ENCODE results near the gene TFF3. TPM values are rescaled to one million over a fixed set of nuclear protein-coding genes. Genes with fewer than 3 reads are reported as not detected.

Gene TFF3
- total RNA-seq, 2 experiments from 2014 or later = not detected

DNA sequence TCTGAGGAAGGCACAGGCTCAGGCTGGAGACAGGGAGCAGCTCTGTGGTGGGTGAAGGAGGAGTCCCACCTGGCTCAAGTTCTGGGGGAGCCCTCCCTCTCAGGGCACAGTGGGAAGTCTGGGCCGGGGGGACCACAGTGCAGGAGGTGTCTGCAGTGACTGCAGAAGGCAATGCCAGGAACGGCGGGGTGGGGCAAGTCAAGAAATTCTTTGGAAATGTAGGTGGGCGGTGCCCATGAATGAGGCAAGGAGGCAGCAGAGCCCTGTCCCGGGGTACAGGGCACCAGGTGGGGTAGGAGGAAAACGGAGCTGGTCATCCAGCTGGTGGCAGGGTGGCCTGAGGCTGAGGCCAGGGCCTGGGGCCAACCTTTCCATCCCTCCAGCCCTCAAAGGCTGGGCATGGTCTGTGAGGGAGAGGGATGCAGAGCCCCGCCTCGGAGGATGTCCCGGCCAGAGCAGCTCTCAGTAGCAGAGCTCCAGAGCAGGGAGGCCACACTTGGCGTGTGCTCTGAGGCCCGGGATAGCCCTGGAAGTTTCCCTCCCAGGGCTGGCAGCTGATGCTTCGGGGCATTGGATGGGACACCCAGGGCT, 4.7 kb downstream of the TFF3 start:
- ATAC-seq (ENCODE audit: low read depth) (no peak), DNase-seq (no peak)
- no peak overlapping the region for H3K4me3 Mint-ChIP-seq
- peaks cover 6% of the 10 kb centered on the region for H3K27me3 Mint-ChIP-seq
- POLR2A ChIA-PET = interaction anchor here (1.0 to 1.3 kb wide), 2 partner anchors 41 to 165 kb away, joined by 3 read pairs; no protein-coding TSS in a partner anchor
- H3K27ac Mint-ChIP-seq = no peak overlapping the region
- no peaks in the 10 kb centered on the region for H3K9me3 Mint-ChIP-seq
- H3K36me3 Mint-ChIP-seq = no peaks in the 10 kb centered on the region
- peaks cover 9% of the 10 kb centered on the region for H3K4me1 Mint-ChIP-seq

DNA sequence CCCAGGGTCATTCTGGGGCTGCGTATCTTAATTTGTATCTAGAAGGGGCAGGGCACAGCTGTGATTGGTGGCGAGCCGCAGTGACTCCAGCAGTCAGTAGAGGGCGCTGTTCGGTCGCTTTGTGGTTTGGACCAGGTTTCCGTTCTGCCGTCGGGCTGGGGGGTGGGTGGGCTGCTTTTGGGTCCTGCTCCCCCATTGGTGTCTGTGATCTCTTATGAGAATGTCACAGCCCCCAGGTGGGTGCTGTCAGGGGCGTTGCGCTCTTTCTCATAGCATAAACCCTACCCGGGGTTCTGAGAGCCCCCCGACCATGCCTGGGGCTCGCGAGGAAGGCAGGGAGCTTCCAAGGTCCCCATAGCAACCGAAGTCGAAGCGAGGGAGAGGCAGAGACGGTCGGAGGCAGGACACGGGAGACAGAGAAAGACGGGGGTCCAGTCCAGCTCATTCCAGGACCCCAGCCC, 5.4 kb downstream of the TFF3 start:
- Mint-ChIP-seq H3K27ac (no peak overlapping the region), H3K9me3 (no peaks in the 10 kb centered on the region), H3K4me1 (peaks cover 12% of the 10 kb centered on the region), H3K4me3 (no peak overlapping the region), H3K27me3 (peaks cover 6% of the 10 kb centered on the region), H3K36me3 (no peaks in the 10 kb centered on the region)
- DNase-seq = peak; percentile 82
- ATAC-seq (ENCODE audit: low read depth) = peak; percentile 65
- POLR2A ChIA-PET = interaction anchor here (0.7 to 1.3 kb wide), 2 partner anchors 123 to 164 kb away, joined by 3 read pairs; no protein-coding TSS in a partner anchor

DNA sequence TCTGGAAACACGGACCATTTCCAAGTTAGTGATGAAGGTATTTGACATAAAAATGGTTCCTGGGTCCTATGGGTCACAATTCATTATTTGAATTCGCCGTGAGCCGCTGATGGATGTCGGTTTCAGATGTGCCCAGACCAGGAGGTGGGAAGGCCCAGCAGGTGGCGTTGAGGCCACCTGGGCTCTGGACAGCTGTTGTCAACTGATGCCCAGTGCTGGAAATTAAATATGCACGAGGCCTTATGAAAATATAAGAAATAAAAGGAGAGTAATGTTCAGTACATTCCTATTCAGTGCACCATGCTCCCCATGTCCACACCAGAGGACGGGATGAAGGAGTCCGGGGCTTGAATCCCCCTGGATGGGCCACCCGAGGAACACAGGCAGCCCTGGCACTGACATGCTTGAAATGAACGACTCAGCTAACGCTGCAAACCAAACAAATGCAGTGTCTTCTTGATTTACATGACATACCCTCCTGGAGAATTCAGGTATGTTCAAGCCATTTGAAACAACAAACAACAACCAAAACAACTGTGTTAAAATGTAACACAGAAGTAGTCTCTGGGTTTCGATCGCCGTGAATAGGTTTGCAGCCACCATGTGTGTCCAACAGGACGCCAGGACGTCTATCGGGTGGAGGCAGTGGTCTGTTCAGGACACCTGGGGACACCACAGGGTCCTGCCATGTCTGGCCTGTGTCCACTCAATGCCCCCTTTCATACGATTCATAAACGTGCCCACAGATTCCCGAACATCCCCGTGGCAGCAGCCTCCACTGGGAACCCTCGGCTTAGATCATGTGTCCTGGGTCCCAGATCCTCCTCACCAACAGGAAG, 6.1 kb downstream of the TFF3 start:
- Mint-ChIP-seq H3K4me1 (peaks cover 12% of the 10 kb centered on the region), H3K27ac (no peak overlapping the region), H3K36me3 (no peaks in the 10 kb centered on the region), H3K9me3 (no peaks in the 10 kb centered on the region), H3K27me3 (peaks cover 6% of the 10 kb centered on the region), H3K4me3 (no peak overlapping the region)
- ATAC-seq (ENCODE audit: low read depth) = no peak
- POLR2A ChIA-PET = interaction anchor here (0.7 to 1.3 kb wide), 2 partner anchors 123 to 164 kb away, joined by 3 read pairs; no protein-coding TSS in a partner anchor
- no peak for DNase-seq

DNA sequence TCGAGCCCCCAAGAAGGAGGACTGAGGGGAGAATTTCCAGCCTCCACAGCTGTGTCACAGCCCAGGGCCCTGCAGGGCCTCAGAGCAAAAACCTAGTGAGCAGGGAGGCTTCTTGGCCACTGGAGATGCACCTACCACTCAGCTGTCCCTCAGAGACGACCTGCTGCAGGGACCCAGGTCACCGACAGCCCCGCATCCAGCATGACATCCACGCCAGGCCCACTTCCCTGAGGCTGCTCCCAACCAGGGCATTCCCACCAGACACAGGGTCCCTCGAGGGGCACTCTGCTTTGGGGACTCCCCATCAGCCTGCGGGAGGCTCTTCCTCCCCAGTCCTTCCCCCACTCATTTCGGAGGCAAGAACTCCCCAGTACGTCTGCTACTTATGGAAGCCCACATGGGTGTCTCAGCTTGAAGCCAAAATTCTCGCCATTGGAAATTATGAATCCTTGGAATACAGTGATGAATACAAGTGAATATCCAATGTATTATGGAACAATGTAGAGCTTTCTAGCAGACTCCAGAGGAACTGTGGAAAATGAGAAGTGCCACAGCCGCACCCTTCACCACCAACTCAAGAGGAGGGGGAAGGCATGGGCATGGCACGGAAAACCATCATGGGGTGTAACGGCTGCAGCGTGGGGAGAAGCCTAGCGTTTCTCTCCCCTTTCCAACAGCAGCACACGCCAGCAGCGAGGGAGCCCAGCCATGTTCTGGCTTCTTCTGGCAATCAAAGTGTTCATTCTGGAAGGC, 6.9 kb downstream of the TFF3 start:
- no peak overlapping the region for H3K27ac Mint-ChIP-seq
- POLR2A ChIA-PET = no interaction called here
- ATAC-seq (ENCODE audit: low read depth) = no peak
- H3K4me1 Mint-ChIP-seq = peaks cover 12% of the 10 kb centered on the region
- no peaks in the 10 kb centered on the region for H3K9me3 Mint-ChIP-seq
- H3K36me3 Mint-ChIP-seq = no peaks in the 10 kb centered on the region
- peaks cover 6% of the 10 kb centered on the region for H3K27me3 Mint-ChIP-seq
- no peak for DNase-seq
- H3K4me3 Mint-ChIP-seq = no peak overlapping the region

DNA sequence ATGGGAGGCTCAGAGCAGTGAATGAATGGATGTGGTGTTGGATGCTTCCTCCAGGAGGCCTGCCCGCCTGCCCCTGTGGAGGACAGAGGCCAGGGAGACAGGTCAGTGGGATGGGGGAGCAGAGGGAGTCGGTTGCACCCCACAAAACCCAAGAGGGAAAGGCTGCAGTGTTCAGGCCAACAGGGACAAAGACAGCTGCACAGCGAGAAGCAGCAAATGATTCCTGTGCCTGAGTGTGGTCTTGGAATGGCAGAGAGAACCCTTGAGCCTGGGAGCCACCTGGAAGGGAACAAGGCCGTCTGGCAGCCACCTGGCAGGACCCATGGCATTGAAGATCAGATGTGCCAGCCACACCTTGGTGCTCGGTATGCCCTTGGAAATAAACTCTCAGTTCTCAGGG, 8.1 kb downstream of the TFF3 start:
- Mint-ChIP-seq H3K4me1 (peaks cover 12% of the 10 kb centered on the region), H3K27ac (no peak overlapping the region), H3K4me3 (no peak overlapping the region), H3K36me3 (no peaks in the 10 kb centered on the region), H3K27me3 (peaks cover 6% of the 10 kb centered on the region), H3K9me3 (no peaks in the 10 kb centered on the region)
- no peak for DNase-seq
- POLR2A ChIA-PET = no interaction called here
- no peak for ATAC-seq (ENCODE audit: low read depth)

DNA sequence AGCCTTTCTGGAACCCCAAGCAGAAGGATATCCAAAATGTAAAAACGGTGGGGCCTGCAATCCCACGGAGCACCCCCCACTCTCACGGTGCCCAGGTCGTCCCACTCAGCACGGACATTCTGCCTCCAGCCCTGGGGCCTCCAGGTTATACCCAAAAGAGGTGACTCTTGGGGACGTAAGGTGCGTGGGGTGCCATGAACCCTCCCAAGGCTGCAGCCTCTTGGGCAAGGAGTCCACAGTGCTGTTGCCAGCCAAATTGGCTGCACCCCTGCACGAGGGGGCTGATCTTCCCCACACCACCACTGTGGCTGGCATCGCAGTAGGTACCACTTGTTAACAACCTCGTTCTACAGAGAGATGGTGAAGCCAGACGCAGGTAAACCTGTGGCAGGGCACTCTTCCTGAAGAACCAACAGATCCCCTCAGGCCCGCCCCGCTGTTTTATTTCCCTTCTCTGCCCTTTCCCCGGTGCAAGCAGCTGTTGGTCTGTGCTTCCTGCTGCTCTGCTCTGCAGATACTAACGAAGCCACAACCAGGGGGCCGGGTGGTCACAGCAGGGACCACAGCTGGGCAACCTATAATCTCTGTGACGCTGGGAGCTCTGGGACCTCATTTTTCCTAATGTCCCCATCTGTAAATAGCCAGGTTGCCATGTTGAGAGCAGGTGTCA, 8.7 kb downstream of the TFF3 start:
- H3K27ac Mint-ChIP-seq = no peak overlapping the region

DNA sequence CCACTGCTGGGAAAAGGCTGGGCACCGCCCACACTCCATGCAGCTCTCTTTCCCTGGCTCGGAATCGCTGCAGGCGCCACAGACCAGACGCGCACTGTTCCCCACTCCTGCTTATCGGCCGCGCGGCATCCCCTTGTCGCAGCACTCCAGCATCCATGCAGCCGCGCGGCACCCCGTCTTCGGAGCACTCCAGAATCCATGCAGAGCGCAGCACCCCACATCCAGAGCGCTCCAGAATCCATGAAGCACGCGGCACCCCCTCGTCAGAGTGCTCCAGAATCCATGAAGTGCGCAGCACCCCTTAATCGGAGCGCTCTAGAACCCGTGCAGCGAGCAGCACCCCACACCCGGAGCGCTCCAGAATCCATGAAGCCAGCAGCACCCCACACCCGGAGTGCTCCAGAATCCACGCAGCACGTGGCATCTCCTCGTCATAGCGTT, 9.5 kb downstream of the TFF3 start:
- H3K9me3 Mint-ChIP-seq = no peaks in the 10 kb centered on the region
- DNase-seq = no peak
- peaks cover 12% of the 10 kb centered on the region for H3K4me1 Mint-ChIP-seq
- H3K4me3 Mint-ChIP-seq = no peak overlapping the region
- no peak overlapping the region for H3K27ac Mint-ChIP-seq
- POLR2A ChIA-PET = no interaction called here
- no peaks in the 10 kb centered on the region for H3K36me3 Mint-ChIP-seq
- H3K27me3 Mint-ChIP-seq = peaks cover 6% of the 10 kb centered on the region
- ATAC-seq (ENCODE audit: low read depth) = no peak

More for the DNA sequence above, 8.7 kb downstream of the TFF3 start:
- ATAC-seq (ENCODE audit: low read depth) (no peak), DNase-seq (no peak)
- Mint-ChIP-seq H3K4me3 (no peak overlapping the region), H3K4me1 (peaks cover 12% of the 10 kb centered on the region), H3K9me3 (no peaks in the 10 kb centered on the region), H3K27me3 (peaks cover 6% of the 10 kb centered on the region), H3K36me3 (no peaks in the 10 kb centered on the region)
- POLR2A ChIA-PET = no interaction called here

DNA sequence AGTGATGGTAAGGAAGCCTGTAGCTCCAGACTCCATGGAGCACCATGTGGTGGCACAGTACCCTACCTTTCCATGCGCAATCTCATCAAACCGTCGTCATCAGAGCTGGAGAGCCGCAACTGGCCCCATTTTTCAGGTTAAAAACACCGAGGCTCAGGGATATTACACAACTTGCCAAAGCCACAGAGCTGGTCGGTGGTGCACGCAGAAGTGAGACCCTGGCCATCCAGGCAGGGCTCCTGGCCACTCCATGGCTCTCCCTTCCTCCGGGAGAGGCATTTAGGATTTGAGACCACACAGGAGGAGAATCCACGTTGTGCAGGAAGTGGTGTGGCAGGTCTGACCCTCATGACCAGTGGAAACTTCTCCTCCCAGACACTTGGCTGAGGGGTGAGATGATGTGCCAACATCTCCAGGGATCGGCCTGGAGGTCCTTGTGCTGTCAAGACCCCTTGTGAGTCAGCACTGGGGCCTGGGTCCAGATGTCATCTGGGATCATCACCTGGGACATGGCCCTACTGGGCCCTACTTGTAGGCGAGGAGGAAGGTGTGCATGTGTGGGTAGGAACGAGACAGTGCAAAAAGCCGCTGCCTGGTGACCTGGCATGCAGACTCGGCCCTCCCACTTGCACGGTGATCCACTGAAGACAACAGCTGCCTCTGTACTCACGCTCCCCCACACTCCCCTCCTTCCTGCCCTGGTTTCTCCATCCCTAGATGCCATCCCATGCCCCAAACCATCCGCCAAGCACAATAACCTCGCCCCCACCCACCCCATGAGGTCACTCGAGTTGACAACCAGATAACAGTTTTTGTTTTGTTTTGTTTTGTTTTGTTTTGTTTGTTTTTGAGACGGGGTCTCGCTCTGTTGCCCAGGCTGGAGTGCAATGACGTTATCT, 10.4 kb downstream of the TFF3 start:
- Mint-ChIP-seq H3K36me3 (no peaks in the 10 kb centered on the region), H3K27ac (no peak overlapping the region), H3K27me3 (peaks cover 6% of the 10 kb centered on the region), H3K4me3 (no peak overlapping the region), H3K9me3 (no peaks in the 10 kb centered on the region), H3K4me1 (peaks cover 19% of the 10 kb centered on the region)
- ATAC-seq (ENCODE audit: low read depth) (no peak), DNase-seq (no peak)
- POLR2A ChIA-PET = no interaction called here

DNA sequence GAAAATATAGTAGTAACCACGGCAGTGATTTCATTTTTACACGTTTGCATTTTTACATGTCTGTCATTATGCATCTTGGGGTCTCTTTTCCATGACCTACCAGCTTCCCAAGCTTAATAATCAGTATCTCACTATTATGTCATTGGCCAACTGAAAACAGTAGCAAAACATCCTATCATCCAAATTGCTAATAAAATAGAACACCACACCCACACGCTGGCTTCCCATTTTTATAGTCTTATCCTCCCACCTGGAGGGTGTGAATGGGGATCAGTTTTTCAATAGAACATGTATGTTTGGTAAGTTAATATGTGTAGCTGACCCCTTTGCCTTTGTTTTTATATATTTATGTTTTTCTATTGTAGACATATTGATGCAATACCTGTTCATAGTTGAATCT, 11.8 kb downstream of the TFF3 start:
- H3K36me3 Mint-ChIP-seq = no peaks in the 10 kb centered on the region
- peaks cover 6% of the 10 kb centered on the region for H3K27me3 Mint-ChIP-seq
- DNase-seq = no peak
- no peaks in the 10 kb centered on the region for H3K9me3 Mint-ChIP-seq
- H3K27ac Mint-ChIP-seq = no peak overlapping the region
- no peak for ATAC-seq (ENCODE audit: low read depth)
- H3K4me3 Mint-ChIP-seq = no peak overlapping the region
- POLR2A ChIA-PET = no interaction called here
- H3K4me1 Mint-ChIP-seq = peaks cover 23% of the 10 kb centered on the region

DNA sequence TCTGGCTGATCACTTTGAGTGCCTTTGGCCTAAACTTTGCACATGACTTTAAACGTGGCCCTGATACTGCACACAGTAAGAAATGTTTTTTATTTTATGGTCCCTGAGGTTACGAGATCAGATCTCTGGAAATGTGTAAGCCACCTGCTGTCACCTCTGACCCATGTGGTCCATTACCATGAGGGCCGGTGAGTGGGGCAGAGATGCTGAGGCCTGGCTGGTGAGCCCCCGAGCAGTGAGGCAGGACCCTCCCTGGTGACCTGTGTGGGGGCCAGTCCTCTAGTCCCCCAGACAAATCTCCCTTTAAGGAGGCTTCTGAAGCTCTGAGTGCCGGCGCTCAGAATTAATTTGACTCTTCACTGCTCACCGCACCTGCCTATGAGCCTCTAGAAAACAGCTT, 12.4 kb downstream of the TFF3 start:
- Mint-ChIP-seq H3K4me1 (peaks cover 23% of the 10 kb centered on the region), H3K36me3 (no peaks in the 10 kb centered on the region), H3K27me3 (peaks cover 6% of the 10 kb centered on the region), H3K9me3 (no peaks in the 10 kb centered on the region), H3K27ac (no peak overlapping the region), H3K4me3 (no peak overlapping the region)
- POLR2A ChIA-PET = no interaction called here
- DNase-seq (no peak), ATAC-seq (ENCODE audit: low read depth) (no peak)

DNA sequence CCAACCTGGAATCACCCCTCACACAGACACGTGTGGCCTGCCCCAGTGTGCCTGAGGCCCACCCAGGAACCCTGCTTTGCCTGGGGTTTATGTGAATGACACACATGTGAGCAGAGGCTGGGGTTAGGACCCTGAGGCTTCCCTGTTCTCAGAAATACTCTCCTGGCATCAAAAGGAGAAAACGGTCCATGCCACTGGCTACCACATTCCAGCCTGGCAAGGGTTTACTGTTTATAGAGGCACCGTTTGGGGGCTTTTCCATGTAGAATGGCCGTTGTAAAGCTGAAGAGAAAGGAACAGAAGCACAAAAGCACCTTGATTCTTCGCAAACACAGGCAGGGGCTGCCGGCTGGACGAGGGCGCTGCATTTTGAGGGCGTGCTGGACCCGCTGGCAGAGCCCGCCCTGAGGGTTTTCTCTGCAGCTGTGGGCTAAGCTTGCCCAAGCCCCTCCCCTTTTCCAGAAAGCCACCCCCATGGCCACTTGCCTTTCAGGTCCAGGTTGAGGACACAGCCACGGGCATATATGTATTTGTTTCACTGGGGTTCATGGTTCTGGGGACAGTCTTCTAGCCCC, 13.0 kb downstream of the TFF3 start:
- H3K4me3 Mint-ChIP-seq = no peak overlapping the region

DNA sequence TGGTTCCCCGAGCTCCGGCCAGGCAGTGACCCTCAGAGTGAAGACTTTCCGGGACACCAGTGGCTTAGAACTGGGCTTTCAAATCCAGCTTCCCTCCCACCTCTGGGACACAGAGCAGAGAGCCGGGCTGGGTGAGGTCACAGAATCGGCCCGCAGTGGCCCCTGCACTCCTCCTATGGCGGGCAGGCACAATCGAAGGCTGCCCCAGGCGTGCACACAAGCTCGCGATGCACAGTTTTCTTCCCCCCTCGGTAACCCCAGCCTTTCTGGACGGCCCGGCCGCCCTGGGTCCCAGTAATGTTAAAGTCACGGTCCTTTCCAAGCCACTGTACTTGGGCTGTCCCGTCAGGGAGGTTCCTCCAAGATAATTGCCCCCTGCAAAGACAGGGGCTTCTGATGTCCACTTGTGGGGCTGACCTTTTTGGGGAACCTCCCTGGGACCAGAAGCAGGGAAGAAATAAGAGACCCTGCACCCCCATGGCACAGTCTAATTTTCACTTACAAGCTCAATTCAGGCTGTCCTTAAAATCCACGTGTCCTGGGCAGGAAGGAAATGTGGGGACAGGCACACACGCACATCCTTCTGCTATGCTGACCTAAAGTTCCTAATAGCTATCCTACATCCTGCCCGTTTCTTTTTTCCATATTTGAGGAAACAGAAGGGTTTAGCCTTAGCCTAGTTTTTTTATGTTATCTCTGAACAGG, 13.7 kb downstream of the TFF3 start:
- H3K27me3 Mint-ChIP-seq = peaks cover under 1% of the 10 kb centered on the region
- no peak overlapping the region for H3K4me3 Mint-ChIP-seq
- POLR2A ChIA-PET = no interaction called here
- no peaks in the 10 kb centered on the region for H3K9me3 Mint-ChIP-seq
- ATAC-seq (ENCODE audit: low read depth) (no peak), DNase-seq (no peak)
- no peak overlapping the region for H3K27ac Mint-ChIP-seq
- no peaks in the 10 kb centered on the region for H3K36me3 Mint-ChIP-seq
- H3K4me1 Mint-ChIP-seq = peaks cover 18% of the 10 kb centered on the region

More for the DNA sequence above, 13.0 kb downstream of the TFF3 start:
- Mint-ChIP-seq H3K27me3 (peaks cover 6% of the 10 kb centered on the region), H3K4me1 (peaks cover 23% of the 10 kb centered on the region), H3K36me3 (no peaks in the 10 kb centered on the region), H3K9me3 (no peaks in the 10 kb centered on the region), H3K27ac (no peak overlapping the region)
- POLR2A ChIA-PET = no interaction called here
- no peak for ATAC-seq (ENCODE audit: low read depth)
- DNase-seq = no peak

Data from activated naive CD8-positive, alpha-beta T cell treated with anti-CD3 and anti-CD28 coated beads, Interleukin-2, amount 10 ng/mL, durations not matched to agents 7 days and 5 days (primary cell).